ENCODE data around the gene PCP4L1.

DNA sequence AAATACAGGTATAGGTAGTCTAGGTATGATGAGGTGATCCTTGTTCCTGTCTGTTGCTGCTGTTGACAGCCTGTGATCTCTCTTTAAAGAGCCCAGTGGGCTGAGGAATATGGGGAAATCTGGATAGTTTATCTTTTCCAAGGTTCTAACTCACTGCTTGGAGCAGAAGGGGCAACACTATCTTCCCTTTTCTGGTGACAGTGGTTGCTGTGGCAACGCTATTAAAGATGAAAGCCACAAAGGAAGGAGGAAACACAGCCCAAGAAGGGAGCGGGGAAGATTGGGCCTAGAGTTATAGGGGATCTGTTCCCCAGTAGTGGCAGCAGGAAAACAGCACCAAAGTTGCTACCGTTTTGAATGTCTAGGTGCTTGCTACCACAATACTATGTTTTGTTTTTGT is 8.8 kb downstream of the PCP4L1 start:
- TF ChIP-seq, protein P1, sequence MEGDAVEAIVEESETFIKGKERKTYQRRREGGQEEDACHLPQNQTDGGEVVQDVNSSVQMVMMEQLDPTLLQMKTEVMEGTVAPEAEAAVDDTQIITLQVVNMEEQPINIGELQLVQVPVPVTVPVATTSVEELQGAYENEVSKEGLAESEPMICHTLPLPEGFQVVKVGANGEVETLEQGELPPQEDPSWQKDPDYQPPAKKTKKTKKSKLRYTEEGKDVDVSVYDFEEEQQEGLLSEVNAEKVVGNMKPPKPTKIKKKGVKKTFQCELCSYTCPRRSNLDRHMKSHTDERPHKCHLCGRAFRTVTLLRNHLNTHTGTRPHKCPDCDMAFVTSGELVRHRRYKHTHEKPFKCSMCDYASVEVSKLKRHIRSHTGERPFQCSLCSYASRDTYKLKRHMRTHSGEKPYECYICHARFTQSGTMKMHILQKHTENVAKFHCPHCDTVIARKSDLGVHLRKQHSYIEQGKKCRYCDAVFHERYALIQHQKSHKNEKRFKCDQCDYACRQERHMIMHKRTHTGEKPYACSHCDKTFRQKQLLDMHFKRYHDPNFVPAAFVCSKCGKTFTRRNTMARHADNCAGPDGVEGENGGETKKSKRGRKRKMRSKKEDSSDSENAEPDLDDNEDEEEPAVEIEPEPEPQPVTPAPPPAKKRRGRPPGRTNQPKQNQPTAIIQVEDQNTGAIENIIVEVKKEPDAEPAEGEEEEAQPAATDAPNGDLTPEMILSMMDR (IDR thresholded peaks at IDR 0.05), result no peak
- no peak for TF ChIP-seq EZH2 (IDR thresholded peaks at IDR 0.05)

Data from neural progenitor cell (in vitro differentiated cells).